Liver (tissue), 3 donors: ENCODE data around the gene GPR42.

Experiments
- ATF3 ChIP-seq: IDR thresholded peaks from 2 replicates; pipeline ENCODE4 v1.6.1; 2016; ENCODE audit warnings: antibody characterized with exemption
- CTCF ChIP-seq: fragments of 150-350 bp; IDR thresholded peaks from 2 replicates; pipeline ENCODE4 v1.5.1; 2017; ENCODE audit warnings: improper control_type of control experiment, low read depth, low read length; ENCODE audit not compliant: missing input control
- EGR1 ChIP-seq, 2 donors: IDR thresholded peaks; 2 replicates each; pipeline ENCODE4 v1.6.1; 2016 to 2018; ENCODE audit warnings: antibody characterized with exemption in 2 of 2, low read depth in 2 of 2
- JUND ChIP-seq, 2 donors: IDR thresholded peaks; 2 replicates each; pipeline ENCODE4 v1.6.1; 2016; ENCODE audit warnings: antibody characterized with exemption in 2 of 2
- MAX ChIP-seq: IDR thresholded peaks from 2 replicates; pipeline ENCODE4 v1.6.1; 2016; ENCODE audit warnings: antibody characterized with exemption
- NR2F2 ChIP-seq: IDR thresholded peaks from 2 replicates; pipeline ENCODE4 v1.6.1; 2016; ENCODE audit warnings: antibody characterized with exemption
- RAD21 ChIP-seq, 2 donors: IDR thresholded peaks; 2 replicates each; pipeline ENCODE4 v1.6.1; 2016; ENCODE audit warnings: antibody characterized with exemption in 2 of 2, mild to moderate bottlenecking in 2 of 2
- TAF1 ChIP-seq: conservative IDR thresholded peaks from 2 replicates; pipeline ENCODE4 v1.6.1; 2016; ENCODE audit warnings: antibody characterized with exemption, mild to moderate bottlenecking
- YY1 ChIP-seq: IDR thresholded peaks from 2 replicates; pipeline ENCODE4 v1.6.1; 2016; ENCODE audit warnings: antibody characterized with exemption, mild to moderate bottlenecking
- TF ChIP-seq, protein P1 (sequence below): IDR thresholded peaks from 2 replicates; pipeline ENCODE4 v1.6.1; 2016; ENCODE audit warnings: antibody characterized with exemption, mild to moderate bottlenecking
- TF ChIP-seq, protein P2 (sequence below): IDR thresholded peaks from 2 replicates; pipeline ENCODE4 v1.6.1; 2016; ENCODE audit warnings: antibody characterized with exemption
- donor health status: healthy.
- donor health status: healthy.

DNA sequence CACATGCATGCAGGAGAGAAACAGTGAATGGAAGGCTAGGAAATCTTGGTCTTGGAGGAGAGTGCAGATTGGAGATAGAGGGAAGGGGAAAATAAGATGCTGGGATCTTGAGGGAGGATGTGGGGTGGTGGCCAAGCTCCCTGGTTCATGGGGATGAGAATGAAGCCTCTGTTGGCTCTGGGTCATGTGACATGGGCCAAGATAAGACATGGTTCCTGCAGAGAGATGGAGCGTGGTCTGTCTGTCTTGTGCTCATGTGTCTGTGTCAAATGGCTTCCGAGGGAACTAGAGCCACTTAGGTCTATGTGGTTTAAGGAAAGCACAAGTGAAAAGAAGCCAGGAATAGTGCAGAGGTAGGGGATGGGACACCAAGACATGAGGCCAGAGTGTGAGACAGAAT, 46.4 kb downstream of the GPR42 start:
- TF ChIP-seq RAD21 (IDR thresholded peaks at IDR 0.05) (no peak), CTCF (no peak), JUND (IDR thresholded peaks at IDR 0.05) (no peak), MAX (no peak), EGR1 (IDR thresholded peaks at IDR 0.05; ENCODE audit: low read depth in 2 of 2) (no peak), NR2F2 (no peak), TAF1 (no peak), YY1 (no peak), ATF3 (no peak)
- TF ChIP-seq, protein P1, sequence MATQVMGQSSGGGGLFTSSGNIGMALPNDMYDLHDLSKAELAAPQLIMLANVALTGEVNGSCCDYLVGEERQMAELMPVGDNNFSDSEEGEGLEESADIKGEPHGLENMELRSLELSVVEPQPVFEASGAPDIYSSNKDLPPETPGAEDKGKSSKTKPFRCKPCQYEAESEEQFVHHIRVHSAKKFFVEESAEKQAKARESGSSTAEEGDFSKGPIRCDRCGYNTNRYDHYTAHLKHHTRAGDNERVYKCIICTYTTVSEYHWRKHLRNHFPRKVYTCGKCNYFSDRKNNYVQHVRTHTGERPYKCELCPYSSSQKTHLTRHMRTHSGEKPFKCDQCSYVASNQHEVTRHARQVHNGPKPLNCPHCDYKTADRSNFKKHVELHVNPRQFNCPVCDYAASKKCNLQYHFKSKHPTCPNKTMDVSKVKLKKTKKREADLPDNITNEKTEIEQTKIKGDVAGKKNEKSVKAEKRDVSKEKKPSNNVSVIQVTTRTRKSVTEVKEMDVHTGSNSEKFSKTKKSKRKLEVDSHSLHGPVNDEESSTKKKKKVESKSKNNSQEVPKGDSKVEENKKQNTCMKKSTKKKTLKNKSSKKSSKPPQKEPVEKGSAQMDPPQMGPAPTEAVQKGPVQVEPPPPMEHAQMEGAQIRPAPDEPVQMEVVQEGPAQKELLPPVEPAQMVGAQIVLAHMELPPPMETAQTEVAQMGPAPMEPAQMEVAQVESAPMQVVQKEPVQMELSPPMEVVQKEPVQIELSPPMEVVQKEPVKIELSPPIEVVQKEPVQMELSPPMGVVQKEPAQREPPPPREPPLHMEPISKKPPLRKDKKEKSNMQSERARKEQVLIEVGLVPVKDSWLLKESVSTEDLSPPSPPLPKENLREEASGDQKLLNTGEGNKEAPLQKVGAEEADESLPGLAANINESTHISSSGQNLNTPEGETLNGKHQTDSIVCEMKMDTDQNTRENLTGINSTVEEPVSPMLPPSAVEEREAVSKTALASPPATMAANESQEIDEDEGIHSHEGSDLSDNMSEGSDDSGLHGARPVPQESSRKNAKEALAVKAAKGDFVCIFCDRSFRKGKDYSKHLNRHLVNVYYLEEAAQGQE: no peak
- TF ChIP-seq, protein P2, sequence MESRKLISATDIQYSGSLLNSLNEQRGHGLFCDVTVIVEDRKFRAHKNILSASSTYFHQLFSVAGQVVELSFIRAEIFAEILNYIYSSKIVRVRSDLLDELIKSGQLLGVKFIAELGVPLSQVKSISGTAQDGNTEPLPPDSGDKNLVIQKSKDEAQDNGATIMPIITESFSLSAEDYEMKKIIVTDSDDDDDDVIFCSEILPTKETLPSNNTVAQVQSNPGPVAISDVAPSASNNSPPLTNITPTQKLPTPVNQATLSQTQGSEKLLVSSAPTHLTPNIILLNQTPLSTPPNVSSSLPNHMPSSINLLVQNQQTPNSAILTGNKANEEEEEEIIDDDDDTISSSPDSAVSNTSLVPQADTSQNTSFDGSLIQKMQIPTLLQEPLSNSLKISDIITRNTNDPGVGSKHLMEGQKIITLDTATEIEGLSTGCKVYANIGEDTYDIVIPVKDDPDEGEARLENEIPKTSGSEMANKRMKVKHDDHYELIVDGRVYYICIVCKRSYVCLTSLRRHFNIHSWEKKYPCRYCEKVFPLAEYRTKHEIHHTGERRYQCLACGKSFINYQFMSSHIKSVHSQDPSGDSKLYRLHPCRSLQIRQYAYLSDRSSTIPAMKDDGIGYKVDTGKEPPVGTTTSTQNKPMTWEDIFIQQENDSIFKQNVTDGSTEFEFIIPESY: no peak
